GM03348 (cell line): Measurements from ENCODE around the gene CNTN4.
"Not testable (repeated sequence)": the region's sequence is repeated elsewhere in the genome, so short reads cannot be mapped to it uniquely, and the experiment has no call there.

Experiments
- DNase-seq: peaks from one replicate; pipeline ENCODE4 v3.0.0; 2012; ENCODE audit warnings: low spot score

CNTN4 gene

DNA sequence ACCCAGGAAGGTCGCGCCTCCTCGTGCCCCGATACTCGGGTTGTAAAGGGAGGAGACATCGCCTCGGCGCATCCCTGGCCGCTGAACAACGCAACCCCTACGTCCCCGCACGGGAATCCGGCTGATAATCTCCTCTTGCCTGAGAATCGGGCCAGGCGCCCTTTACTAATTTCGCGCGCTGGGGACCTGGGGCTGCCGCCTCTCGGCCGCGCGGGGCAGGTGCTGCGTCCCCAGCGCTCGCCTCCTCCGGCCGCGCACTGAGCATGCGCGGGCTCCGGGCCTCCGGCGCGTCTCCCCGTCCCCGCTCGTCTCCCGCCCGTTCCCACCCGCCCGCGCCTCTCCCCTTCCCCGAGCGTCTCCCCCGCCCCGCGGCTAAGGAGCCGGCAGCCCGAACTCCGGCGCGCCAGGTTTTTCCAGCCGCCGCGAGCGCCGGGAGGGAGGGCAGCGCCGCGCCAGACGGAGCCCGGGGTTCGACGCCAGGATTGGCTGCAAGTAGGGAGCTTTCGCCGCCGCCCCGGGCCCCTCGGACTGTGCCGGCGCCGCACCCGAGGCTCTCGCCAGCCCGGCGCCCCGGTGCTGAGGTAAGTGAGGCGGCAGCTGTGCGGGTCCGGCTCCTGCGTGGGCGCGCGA lies at the start of gene CNTN4:
TSS of gene CNTN4 (plus strand) at position 469 of the 630 bp plus-strand sequence.
- peak; percentile 57 for DNase-seq

DNA sequence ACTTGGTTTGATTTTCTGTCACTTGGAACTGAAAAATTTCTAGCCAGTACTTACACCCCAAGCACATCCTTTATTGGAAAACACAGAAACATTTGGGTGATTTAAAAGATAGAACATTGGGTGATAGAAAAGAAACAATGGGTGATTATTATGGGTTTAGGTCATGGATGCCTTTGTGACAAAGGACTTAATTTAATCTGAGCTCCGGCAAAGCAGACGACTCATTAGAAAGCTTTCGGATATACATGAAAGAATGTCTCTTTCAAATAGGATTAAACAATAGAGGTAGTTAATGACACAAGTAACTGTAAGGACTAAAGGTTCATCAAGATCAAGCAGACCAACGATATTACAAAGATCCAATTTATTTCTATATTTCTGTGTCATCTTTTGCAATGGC lies 37.3 kb upstream of the CNTN4 start:
- no peak for DNase-seq

DNA sequence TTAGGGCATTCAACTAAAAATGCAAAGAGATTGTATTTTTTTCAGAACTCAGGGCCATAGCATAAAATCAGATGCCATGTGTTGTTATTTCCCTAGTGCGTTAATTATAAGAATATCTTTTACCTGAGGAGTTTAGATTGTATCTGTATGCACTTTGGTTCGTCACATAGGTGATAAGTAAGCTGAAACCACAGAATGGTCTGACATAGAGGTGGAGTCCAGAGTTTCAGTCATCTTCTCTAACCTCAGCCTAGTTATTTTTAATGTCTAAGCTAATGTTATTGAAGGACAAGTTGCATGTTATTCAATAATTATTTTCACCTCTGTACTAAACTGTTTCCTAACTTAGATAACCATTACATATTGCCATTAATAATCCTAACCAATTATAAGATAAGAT lies 27.1 kb upstream of the CNTN4 start:
- DNase-seq: no peak

DNA sequence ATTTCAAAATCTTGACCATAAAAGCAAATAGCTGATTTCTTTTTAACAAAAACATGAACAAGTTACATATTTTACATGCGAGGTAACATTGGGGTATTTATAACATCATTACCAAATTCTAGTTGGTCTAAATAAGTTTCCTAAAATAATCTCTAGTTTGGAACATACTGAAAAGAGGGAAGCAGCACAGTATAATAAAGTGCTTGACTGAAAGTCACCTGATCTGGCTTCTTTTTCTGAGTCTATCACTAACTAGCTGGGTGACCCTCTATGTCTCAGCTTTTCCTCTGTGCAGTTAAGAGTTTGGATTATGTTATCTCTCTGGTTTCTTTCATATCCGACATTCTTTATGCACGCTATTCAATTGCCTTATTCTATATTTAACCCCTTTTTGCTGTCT lies 19.8 kb upstream of the CNTN4 start:
- DNase-seq: no peak

DNA sequence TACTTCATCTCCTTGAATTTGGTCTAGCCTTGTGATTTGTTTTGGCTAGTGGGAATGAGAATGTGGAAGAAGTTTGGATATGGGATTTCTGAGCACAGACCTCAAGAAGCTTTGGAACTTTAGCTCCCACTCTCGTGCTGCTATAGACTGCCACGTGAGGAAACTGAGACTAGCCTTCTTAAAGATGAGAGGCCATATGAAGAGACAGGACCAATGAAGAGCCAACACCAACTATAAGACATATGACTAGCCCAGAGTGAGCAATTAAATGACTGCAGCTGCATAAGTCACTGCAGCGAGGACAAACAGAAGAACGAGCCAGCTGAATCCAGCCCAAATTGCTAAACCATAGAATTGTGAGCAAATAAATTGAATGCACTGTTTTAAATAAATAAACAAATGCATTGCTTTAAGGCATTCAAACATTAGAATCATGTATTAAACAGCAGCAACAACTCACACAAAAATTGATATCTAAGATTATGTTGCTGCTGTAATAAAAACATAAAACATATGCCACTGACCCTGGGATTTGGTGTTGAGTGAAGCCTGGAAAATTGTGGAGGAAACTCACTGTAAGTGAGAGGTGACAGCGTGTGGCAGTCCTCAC lies 15.7 kb upstream of the CNTN4 start:
- DNase-seq: no peak

DNA sequence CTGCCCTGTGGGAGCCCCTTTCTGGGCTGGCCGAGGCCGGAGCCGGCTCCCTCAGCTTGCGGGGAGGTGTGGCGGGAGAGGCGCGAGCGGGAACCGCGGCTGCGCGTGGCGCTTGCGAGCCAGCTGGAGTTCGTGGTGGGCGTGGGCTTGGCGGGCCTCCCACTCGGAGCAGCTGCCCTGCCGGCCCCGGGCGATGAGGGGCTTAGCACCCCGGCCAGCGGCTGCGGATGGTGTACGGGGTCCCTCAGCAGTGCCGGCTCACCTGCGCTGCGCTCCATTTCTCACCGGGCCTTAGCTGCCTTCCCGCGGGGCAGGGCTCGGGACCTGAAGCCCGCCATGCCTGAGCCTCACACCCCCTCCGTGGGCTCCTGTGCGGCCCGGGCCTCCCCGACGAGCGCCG lies 15.1 kb upstream of the CNTN4 start:
- not testable (repeated sequence) for DNase-seq

DNA sequence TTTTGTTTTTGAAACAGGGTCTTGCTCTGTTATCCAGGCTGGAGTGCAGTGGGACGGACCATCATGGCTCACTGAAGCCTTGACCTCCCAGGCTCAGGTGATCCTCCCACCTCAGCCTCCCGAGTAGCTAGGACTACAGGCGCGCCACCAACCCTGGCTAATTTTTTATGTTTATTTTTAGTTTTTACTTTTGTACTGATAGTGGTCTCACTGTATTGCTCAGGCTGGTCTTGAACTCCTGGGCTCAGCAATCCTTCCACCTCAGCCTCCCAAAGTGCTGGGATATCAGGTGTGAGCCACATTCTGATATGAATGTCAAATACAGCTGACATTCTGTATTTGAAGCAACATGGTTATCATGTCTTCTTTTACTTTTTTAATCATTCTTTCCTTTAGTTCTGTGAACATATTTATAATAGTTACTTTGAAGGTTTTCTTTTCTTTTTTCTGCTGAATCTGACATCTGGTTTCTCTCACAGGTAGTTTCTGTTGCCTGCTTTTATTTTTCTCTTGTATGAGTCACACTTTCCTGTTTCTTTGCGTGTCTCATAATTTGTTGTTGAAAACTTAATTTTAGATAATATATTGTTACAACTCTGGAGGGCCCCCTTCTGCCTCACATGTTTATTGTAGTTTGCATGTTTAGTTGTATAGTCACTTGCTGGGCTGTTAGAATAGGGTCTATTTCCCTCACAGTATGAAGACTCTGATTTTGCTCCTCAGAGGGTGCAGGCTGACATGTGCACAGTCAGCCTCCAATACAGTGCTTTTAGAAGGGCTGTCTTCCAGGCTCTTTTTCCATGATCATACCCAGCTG lies 8.4 kb upstream of the CNTN4 start:
- DNase-seq: no peak

DNA sequence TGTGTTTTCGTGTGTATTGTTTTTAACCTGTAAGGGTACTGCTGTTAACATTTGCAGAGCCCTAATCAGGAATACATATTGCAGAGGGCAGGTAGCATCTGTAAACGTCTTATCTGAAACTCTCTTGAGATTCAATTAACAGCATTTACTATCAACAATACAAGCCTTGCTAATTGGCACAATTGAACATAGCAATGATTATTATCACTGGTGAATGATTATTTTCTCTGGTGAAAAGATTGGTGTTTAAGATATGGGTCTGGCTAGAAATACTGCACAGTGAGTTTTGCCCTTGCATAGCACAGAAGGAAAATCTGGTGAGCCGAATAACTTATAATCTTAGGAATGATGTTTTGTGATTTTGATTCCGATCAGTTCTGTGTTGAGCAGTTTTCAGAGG lies 5.9 kb upstream of the CNTN4 start:
- DNase-seq: no peak

DNA sequence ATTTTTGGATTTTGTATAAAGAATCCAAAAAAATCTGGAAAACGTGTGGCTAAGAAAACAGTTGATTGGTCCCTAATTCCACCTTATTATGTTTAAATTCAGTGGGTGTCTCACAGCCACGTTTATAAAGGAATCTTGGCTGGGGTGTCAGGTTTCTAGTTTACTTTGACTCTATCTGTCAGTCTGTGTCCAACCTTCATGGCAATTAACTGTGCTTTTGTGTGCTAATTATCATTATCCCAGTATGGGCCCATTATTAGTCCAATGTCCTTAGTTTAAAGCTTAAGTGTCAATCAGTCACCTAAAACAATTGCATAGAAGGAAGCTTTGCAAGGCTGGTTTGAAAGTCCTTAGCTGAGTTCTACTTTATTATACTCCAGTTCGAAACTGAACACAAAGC lies 3.7 kb upstream of the CNTN4 start:
- no peak for DNase-seq

DNA sequence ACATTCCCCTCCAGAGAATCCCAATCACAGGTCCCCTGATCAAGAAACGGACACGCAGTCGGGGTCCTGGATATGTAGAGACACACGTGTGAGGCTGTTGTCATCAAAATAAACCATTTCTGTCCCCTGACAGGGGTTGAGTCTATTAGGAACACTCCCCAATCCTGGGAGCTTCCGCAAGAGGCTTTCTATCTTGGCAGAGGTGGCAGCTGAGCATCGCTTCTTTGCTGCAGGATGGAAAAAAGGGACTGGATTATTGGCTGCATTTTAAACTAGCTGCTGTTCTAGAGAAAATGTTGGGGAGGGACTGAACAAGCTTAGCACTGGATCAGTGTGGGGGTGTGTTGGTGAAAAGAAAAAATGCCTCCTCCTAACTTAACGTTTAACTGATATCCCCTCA lies 2.5 kb upstream of the CNTN4 start:
- DNase-seq: no peak

DNA sequence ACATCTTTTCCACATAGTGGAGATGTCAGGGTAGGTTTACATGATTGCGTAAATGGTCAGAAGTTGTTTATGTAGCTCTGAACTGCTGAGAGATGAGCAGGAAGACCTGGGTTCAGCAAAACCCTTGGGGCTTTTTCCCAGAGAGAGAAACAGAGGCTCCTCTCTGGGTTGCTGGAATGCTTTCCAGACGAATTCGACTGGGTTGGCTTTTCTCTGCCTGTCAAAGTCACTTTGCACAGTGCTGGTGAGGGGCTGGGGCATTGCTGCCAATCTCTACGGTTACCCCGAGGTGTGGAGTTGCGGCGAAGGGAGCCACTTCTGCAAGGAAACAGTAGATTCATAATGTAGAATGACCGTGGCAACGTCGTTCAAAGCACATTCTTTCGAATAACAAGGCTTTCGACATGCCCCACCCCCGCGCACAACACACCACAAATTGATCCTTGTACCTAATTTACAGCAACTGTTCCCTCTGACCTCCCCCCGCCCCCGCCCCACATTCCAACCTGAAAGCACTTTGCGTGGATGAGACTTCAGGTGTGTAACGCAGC lies 950 bp upstream of the CNTN4 start:
- no peak for DNase-seq

DNA sequence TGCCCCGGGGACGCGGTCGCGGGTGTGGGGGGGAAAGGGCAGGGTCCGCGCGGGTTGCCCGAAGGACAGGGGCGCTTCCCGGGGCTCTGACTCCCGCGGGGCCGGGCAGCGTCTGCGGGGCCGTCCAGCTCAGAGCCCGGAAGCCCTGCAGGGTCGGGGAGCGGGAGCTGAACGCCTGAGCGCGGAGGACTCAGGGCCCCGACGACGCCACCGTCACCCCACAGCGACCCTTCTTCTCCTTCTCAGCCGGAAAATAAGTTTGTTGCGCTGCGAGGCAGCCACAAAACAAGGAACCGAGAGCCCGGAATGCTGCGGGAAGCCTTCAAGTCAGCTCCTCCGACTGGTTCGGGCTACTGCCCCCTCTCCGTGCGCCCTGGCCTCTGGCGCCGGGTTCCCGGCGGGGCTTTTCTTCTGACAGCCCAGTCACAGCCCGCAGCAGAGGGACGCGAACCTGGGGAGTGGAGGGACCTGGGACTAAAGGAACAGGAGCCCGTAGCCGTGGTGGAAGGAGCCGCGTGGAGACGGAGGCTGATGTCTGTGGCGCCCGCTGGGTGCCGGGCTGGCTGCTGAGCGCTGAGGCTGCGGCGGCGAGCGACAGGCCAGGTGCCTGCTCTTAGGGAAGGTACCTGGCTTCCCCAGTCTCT lies 484 bp downstream of the CNTN4 start:
- DNase-seq: peak; percentile 5

DNA sequence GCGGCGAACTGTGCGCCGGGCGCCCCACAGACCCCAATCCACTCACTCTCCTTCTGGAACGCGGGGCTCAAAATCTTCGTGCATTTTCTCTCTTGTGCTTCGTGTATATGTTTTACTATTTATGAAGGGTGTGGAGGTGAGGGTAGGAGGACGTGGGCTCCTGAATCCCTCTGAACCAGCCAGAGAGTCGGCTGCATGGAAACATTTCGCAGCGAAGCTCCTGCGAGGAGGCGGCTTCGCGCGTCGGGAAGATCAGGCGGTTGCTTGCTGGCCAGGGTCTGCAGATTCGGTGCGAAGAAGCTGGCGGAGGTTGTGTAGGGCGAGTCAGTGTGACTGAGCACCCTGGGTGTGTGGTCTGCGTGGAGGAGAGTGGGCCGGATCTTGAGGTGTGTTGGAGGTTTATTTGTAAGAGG lies 1.1 kb downstream of the CNTN4 start:
- DNase-seq: no peak

DNA sequence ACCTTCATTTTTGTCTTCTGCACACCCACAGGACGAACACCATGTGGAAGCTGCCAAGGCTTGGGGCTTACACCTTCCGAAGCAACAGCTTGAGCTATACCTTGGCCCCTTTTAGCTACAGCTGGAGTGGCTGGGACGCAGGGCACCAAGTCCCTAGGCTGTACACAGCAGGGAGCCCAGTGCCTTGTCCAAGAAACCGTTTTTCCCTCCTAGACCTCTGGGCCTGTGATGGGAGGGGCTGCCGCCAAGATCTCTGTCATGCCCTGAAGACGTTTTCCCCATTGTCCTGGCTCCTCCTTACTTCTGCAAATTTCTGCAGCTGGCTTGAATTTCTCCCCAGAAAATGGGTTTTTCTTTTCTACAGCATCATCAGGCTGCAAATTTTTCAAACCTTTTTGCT lies 7.8 kb downstream of the CNTN4 start:
- DNase-seq: no peak

DNA sequence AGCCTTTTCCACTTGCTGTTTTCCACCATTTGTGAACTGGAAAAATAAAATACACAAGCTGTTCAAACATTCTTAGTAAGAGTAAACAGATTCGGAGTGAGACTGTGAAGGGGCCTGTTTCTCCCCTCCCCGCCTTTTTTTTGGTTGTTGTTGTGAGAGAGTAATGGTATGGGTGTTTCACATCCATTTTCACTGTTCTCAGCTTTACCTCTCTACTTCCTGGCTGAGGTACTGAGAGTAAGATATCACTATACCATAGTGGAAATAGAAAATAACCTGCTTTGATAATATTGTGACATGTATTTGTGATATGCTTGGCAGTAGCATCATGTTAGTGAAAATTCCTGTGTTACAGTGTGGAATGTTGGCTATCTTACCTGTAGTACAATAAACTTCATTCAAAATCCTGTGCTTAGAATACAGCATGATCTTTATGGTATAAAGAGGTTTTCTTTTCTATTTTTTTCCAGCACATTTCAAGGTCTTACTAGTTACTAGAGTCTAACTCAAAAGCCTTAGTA lies 12.0 kb downstream of the CNTN4 start:
- no peak for DNase-seq

DNA sequence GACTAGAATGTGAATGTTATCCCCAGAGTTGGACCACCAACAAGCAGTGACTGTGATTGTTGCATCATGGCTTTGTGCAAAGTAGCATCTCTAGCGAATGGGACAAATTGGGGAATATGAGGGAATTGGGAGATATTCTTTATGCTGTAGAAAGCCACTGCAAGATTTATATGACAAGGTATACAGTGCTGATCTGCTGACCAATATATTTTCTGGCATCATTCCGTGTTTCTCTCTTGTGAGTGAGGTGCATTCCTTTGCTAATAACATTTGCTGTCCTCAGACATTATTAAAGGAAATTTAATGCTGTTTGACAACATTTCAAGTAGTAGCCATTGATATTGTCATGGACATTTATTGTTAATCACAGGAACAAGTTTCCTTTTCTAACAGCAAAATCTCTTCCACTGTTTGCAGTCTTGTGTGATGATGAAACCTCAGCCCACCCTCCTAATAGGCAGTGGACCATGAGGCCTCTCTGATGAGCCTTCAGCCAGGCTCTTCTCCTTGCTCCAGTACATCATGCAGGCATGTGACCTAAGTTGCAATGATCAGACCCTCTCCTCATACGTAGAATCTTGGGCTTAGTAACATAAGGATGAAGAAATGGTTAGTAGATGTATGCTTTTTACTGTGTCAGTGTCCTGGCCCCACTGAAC lies 16.1 kb downstream of the CNTN4 start:
- DNase-seq: no peak

DNA sequence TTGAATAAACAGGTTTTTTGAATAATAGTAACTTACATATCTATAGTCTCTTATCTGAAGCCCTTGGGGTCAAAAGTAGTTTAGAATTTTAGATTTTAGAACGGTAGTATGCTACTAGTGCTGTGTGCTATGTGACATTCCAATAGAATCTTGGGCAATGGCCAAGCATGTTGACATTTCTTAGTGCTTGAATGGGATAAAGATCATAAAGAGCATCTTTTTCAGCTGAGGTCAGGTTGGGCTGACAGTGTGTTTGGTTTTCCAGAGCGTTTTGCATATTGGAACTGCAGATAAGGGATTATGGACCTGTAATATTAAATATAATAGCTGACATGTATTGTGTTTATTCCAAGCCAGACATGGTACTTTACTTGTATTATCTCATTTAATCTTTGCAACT lies 32.1 kb downstream of the CNTN4 start:
- no peak for DNase-seq

DNA sequence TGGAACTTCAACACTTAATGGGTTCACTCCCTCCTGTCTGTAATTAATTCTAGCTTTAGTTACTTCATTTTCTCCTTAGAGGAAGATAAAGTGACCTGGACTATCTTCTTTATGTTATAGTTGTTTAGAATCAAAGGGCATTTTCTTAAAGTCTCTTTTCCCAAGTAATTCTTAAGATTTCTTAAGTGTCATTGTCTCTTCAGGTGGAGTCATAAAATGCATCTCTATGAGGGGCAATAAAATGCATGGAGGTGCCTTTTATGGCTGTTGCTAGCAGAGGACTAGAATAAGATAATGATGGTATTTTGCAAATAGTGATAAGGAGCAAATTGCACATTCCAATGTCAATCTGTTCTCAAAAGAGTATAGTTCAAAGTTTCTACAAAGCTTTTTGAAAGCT lies 34.5 kb downstream of the CNTN4 start:
- no peak for DNase-seq

DNA sequence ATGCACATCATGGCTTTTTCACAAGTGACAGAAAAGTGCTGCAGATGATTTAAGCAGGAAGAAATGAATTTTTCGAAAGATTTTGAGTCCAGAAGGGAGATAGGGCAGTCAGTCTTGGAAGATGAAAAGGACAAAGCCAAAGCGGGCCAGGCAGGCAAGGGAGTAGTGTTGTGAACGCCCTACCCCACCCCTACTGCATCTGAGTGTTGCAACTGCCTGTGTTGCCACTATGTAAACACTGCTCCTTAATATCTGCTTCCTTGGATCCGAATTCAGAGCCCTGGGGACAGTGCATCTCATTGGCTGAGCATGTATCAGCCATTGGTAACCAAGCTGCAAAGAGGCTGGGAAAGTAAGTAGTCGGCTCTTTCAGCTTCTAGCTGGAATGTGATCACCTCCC lies 39.0 kb downstream of the CNTN4 start:
- no peak for DNase-seq

DNA sequence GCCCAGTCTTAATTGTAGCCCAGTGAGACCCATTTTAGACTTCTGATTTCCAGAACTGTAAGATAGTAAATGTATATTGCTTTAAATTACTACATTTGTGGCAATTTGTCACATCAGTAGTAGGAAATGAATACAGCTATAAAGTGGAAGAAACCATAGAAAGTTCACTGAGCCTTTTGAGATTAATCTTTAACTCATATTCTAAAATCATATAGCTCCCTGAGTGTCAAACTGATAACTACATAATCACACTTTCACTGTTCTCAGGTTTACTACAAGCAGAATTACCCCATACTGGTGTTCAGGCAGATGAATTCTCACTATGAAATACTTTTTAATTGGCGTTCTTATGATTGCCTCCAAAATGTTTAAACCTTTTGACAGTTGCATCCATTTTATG lies 42.8 kb downstream of the CNTN4 start:
- no peak for DNase-seq

DNA sequence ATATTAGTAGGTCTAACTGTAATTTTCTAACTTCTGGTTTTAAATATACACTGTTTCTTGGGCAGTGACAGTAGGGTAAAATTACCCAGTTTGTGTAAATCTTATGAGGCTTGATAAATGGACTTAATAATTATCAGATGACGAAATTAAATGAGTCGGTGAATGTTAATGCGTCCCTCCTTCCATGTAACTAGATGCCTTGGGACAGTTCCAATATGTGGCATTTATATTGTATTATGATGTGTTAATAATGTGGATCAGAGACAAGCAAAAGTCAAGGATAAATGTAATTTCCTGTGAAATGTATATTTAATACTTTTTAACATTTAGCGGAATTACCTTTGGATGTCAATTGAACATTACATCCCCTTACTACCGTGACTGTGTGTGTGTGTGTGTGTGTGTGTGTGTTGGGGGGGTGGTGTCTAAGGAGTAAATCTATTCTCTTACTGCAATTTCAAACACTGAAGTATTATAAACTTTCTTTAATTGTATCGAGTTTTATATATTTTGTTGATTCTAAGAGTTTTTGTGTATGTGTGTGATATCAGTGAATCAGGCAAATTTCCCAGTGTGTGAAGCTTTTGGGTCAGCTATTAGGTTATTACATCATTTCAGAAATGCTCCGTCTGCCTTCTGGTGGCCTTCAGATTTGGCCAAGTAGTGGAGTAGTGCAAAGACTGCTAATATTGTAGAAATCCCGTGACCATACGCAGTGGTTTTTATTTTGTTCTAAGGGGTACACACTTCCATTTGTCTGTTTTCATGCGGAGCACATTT lies 50.1 kb downstream of the CNTN4 start:
- DNase-seq: no peak
